ENCODE measurements around the gene KDM4B. TPM values are rescaled to one million over a fixed set of nuclear protein-coding genes. Genes with fewer than 3 reads are reported as not detected.

Gene KDM4B
- total and polyA plus RNA-seq, 12 donors = 12.4 to 35.8 (median 30.3) TPM

DNA sequence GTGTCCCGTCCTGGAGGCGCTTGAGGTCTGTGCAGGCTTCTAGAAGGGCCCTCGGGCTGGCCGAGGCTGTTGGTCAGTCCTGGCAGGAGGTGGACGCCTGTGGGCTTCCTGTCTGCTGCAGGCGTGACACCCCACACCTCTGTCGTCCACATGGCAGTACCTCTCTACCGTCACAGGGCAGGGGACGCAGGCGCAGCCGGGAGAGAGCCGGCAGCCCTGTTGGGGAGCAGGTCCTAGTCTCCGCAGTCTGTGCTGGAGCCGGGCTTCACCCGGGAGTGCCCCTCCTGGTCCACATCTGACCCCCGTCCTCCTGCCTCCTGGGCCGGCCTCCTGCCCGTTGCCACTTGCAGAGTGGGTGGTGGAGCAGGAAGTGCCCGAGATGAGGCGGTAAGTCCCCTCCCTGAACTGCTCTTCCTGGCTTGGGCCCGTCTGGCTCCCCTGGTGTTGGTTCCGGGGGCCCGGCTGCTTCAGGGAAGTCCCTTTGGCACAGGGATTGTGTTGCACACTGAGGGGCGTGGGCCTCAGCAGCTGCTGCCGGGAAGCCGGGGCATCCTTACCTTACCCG, 106.0 kb downstream of the KDM4B start:
- H3K27ac ChIP-seq = no peak overlapping the region
- DNase-seq (no peak), ATAC-seq (no peak)
- H3K9me3 ChIP-seq = no peaks in the 10 kb centered on the region
- TF ChIP-seq CTCF (IDR thresholded peaks at IDR 0.05) = no peak
- WGBS, 2 donors = 72 to 84% methylated on average over 27 of the region's 27 CpGs
- intact Hi-C loops (cut with DNase I) = no loop called here
- no peaks in the 10 kb centered on the region for H3K27me3 ChIP-seq
- H3K36me3 ChIP-seq = peaks cover 0 to 80% (median 6%) of the 10 kb centered on the region in 9 donors
- H3K4me1 ChIP-seq = peaks cover 0 to 34% (median 7%) of the 10 kb centered on the region in 9 donors
- H3K4me3 ChIP-seq = no peak overlapping the region

- no peak for TF ChIP-seq CTCF (IDR thresholded peaks at IDR 0.05)
- Histone ChIP-seq H3K4me3 (no peak overlapping the region), H3K27ac (peak overlapping the region in 2 of 10 donors; percentile 22 to 57), H3K9me3 (no peaks in the 10 kb centered on the region), H3K27me3 (no peaks in the 10 kb centered on the region), H3K36me3 (peaks cover 0 to 80% (median 6%) of the 10 kb centered on the region in 9 donors), H3K4me1 (peaks cover 0 to 34% (median 7%) of the 10 kb centered on the region in 9 donors)
- 88 to 90% methylated on average over 13 of the region's 13 CpGs for WGBS, 2 donors
- ATAC-seq = no peak
- intact Hi-C loops (cut with DNase I) = no loop called here
- DNase-seq = no peak
Measured at GRCh38 chr19:5075597-5075996, 106.7 kb downstream of the KDM4B start.

DNA sequence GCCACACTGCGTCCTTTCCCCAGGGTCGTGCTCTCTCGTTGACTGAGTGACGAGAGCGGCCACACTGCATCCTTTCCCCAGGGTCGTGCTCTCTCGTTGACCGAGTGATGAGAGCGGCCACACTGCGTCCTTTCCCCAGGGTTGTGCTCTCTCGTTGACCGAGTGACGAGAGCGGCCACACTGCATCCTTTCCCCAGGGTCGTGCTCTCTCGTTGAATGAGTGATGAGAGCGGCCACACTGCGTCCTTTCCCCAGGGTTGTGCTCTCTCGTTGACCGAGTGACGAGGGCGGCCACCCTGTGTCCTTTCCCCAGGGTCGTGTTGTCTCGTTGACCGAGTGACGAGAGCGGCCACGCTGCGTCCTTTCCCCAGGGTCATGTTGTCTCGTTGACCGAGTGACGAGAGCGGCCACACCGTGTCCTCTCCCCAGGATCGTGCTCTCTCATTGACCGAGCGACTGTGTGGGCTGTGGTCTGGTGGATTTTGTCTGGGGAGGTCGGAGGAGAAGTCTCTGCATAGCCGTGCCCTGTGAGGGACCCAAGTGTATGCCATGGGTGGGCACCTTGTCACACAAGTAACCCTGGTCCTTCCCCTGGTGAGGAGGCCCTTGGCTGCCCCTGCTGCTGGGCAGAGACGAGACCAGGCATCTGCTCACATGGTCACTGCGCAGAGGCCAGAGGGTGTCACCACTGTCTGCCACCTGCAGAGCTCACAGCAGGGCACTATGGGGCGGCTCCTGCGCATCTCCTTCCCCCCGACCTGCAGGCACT, 107.7 kb downstream of the KDM4B start:
- intact Hi-C loops (cut with DNase I) = no loop called here
- Histone ChIP-seq H3K27me3 (no peaks in the 10 kb centered on the region), H3K9me3 (no peaks in the 10 kb centered on the region), H3K4me1 (peaks cover 0 to 31% (median 7%) of the 10 kb centered on the region in 9 donors), H3K27ac (no peak overlapping the region), H3K36me3 (peaks cover 0 to 80% (median 8%) of the 10 kb centered on the region in 9 donors), H3K4me3 (no peak overlapping the region)
- no peak for TF ChIP-seq CTCF (IDR thresholded peaks at IDR 0.05)
- DNase-seq (no peak), ATAC-seq (no peak)
- 80 to 83% methylated on average over 35 to 42 of the region's 44 CpGs for WGBS, 2 donors

DNA sequence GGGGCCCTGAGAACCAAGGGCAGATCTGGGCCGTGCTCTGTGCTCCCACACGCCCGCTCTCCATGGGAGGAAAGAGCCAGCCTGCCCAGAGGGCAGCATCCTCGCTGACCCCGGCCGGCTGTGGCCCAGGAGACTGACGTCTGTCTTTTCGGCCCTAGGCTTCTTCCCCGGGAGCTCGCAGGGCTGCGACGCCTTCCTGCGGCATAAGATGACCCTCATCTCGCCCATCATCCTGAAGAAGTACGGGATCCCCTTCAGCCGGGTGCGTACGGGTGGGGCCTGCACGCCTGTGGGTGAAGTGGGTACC, 108.2 kb downstream of the KDM4B start:
- peaks cover 0 to 25% (median 7%) of the 10 kb centered on the region in 9 donors for H3K4me1 ChIP-seq
- no peaks in the 10 kb centered on the region for H3K27me3 ChIP-seq
- H3K36me3 ChIP-seq = peaks cover 0 to 80% (median 14%) of the 10 kb centered on the region in 9 donors
- H3K9me3 ChIP-seq = no peaks in the 10 kb centered on the region
- DNase-seq = no peak
- H3K4me3 ChIP-seq = no peak overlapping the region
- intact Hi-C loops (cut with DNase I) = no loop called here
- TF ChIP-seq CTCF (IDR thresholded peaks at IDR 0.05) = no peak
- H3K27ac ChIP-seq = no peak overlapping the region
- no peak for ATAC-seq
- WGBS, 2 donors = 90 to 95% methylated on average over 19 of the region's 19 CpGs

All from heart right ventricle (tissue), 16 donors.